HG02571 (cell line): Measurements from ENCODE around the gene GAA.

Experiments used
- ATAC-seq: cut with Tn5 transposase; IDR thresholded peaks from one replicate; pipeline ENCODE4 v1.9.1; 2021; ENCODE audit warnings: mild to moderate bottlenecking, moderate library complexity; ENCODE audit not compliant: unreplicated experiment

GAA gene

DNA sequence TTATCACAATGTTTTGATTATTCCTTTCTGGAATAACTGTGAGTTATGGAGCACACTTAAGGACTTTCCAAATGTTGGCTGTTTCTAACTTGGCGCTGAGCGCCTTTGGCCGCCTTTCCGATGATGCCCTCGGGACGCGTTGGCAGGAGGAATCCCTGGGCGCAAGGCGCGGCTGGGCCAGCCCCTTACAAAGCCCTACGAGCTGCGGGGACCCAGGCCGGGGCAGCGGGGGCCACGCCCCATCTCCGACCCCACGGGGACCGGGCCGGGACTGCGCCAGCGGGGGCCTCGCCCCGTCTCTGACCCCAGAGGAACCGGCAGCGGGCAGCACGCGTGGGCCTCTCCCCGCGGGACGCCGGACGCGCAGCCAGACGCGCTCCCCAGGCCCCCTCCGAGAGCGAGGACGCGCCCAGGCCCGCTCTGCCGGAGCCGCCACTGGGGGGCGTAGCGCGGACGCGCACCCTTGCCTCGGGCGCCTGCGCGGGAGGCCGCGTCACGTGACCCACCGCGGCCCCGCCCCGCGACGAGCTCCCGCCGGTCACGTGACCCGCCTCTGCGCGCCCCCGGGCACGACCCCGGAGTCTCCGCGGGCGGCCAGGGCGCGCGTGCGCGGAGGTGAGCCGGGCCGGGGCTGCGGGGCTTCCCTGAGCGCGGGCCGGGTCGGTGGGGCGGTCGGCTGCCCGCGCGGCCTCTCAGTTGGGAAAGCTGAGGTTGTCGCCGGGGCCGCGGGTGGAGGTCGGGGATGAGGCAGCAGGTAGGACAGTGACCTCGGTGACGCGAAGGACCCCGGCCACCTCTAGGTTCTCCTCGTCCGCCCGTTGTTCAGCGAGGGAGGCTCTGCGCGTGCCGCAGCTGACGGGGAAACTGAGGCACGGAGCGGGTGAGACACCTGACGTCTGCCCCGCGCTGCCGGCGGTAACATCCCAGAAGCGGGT, at the start of gene GAA:
TSS of gene GAA (plus strand) at position 571 of the 935 bp plus-strand sequence. CDS start 3,006 bp downstream, outside the sequence.
- peak; percentile 69 for ATAC-seq

DNA sequence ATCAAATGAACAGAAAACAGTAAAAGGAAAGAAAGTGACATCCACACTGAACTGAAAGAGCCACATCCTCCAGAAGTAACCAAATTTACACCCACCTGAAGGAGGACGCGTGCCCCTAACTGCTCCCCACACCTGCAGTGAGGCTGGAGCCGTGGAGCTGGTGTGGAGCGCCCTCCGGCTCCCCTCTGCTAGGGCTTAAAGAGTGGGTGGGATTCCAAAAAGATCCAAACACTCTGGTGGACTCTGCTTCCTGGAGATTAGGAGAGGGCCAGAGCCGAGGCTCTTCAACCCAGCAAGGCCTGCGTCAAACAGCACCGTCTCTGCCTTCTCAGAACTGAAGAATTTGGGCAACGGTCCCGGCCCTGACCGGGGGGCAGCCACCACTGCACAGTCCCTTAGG, 49.7 kb upstream of the GAA start:
- no peak for ATAC-seq

DNA sequence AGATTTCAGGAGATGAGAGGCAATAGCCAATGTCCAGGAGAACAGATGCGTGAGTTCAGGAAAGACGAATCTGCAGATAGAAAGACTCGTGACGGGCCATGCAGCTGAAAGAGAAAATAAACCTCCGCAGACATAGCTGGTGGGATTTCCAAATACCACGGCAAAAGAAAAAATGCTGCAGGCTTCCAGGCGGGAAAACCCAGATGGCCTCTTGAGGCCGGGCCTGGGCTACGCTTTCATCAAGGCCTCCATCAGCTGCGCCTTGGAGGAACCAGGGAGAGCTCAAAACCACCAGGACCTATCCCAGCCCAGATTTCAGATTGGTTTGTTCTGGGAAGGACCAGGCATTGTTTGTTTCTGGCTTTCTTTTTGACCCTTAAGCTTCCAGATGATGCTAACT, 48.3 kb upstream of the GAA start:
- ATAC-seq = no peak

DNA sequence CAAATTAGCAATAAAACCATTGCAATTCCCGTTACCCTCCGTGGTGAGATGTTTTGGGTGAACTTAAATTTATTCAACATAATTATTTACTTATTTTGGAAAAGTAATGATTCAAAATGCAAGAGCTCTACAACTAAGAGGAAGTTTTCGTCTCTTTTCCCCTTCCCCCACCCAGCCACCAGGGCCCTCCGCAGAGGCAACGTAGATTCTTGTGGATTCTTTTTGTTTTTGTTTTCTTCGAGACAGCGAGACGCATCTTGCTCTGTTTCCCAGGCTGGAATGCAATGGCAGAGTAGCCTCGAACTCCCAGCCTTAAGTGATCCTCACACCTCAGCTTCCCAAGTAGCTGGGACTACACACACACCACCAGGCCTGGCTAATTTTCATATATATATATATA, 45.8 kb upstream of the GAA start:
- ATAC-seq = no peak

DNA sequence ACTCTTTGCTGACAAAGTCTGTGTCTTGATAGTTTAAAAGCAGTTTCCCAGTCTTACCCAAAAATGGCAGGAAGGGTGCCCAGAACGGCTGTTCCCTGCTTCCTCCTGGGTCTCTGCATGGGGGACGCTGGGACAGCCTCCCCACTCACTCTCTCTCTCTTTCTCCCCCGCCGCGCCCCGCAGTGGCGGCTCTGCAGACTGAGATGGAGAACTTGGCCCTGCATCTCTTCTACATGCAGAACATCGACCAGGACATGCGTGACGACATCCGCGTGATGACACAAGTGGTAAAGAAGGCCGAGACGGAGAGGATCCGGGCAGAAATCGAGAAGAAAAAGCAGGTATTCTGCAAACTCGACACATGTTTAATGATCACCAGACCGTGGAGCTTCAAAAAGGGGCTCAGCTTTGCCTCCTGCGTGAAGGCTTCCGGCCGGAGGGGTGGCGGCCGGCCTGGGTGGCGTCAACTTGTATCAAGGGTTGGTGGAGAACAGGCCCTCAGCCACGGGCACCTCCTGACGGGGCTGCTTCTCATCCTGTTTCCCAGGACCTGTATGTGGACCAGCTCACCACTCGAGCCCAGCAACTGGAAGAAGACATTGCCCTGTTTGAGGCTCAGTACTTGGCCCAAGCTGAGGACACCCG, 42.9 kb upstream of the GAA start:
- no peak for ATAC-seq

DNA sequence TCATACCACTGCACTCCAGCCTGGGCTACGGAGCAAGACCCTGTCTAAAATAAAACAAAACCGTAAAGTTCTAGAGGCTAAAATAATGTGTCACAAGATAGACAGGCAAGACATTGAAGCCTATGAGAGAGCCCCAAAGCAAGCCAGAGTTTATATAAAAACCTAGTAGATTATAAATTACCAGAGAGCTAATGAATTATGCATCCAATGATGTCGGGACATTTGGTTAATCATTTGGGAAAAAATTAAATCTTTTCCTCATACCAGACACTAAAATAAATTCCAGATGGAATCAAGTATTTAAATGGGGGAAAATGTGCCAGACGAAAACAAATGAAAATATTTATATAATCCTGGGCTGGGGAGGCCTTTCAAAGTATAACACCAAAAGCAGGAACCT, 40.7 kb upstream of the GAA start:
- ATAC-seq = no peak

DNA sequence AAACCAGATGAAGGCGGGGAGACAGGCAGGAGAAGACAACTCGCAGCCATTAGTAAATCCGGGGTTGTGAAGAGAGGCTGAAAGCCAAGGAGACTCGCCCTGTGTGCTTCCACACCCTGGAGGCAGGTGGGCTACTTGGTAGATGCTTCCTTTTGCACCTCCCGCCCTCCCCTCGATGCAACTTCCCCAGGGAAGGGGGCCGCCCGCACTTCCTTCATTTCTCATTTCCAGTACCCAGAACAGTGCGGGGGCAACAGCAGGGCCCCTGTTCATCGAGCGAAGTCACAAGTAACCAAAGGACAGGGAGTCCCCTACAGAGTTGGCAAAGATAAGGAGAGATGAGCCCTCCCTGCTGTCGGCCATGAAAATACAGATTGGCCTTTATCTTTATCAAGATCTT, 40.0 kb upstream of the GAA start:
- ATAC-seq = no peak

DNA sequence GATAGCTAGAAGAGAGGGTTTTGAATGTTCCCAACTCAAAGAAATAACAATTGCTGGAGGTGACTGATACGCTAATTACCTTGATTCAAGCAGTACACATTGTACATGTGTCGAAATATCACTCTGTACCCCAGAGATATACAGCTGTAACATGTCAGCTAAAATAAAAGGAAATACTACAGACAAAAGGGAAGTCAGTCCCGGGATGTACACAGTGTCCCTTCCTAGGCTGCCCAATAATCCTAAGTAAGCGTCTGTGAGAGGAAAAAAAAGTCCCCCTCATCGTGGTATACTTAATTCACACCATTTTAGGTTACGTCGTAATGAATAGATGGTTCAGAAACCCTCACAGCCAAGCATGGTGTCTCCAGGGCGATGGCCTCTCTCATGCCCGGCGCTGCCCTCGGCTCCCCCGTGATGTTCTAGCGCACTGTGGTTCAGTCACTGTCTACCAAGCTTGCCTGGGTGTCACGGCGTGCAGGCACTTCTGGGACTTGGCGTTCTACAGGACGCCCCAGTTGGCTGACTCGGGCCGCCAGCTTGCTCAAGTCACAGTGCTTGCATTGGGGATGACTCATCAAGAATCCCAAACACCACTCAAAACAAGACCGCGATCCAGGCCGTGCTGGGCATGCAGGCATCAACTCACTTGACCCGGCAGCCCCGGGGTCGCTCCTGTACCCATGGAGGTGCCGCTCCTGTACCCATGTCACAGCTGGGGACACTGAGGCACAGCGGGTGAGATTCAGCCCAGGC, 37.4 kb upstream of the GAA start:
- ATAC-seq = no peak

DNA sequence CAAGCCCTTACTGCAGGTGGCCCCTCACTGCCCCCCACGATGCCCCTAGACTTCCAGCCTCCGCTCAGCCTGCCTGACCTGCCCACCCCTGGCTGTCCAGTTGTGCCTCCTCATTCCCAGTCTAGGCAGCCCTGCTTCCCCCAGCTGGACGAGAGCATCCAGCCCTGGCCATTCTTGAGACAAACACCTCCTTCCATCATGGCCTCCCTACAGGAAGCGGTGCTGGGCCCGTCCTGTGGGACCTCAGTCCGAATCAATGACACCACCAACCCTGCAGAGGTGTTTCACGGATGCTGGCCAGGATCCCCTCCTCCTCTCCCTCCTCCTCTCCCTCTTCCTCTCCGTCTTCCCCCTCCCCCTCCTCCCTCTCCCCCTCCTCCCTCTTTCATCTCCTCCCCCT, 36.7 kb upstream of the GAA start:
- ATAC-seq = no peak

DNA sequence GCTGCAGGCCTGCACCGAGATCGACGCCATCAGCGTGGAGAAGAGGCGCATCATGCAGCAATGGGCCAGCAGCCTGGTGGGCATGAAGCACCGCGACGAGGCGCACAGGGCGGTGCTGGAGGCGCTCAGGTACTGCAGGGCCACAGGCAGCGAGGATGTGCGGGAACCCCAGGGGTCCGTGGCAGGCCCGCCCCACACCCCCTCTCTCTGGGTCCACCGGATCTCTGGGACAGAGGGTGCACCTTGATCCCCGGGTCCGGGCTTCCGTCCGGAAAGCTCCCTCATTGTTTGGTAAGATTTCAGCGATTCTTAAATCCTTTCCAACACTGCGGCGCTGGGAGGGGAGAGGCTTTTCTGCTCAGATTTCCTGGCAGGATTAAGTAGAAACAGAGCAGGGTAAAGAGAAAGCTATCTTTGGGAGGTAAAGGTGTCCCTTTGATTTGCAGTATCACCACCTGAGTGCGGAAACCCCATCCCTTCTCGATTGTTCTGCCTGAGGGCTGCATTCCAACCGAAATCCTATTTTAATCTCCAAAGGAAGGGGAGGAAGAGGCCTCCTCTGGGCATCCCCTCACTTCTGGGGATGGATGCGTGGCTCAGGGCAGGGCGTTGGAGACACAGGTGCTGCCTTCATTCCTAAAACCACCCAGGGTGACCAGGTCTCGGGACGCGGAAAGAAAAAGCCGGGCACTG, 35.8 kb upstream of the GAA start:
- ATAC-seq = no peak

DNA sequence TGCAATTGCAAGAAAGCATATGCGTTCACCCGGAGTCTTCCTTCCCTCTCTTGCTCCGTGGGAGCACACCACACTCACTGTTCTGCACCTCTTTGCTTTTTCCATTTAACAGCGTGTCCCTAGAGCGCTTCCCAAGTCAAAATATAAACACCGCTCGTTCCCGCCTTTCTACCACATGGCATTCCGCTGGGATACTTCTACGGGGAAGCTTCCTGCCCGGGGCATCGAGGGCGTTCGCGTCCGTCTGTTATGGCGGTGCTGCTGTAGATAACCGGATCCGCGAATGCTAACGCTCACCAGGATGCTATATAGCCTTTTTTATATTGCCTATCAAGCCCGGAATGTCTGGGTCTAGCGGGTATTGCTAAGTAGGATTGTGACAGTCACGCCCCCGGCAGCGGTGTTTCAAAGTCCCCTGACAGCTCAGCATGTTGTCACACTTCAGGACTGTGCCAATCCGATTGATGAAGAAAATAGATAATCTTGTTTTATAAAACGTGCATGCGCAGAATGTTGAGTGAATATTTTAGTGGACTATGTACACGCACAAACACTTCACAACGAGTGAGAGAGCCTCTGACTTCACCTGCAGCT, 33.9 kb upstream of the GAA start:
- no peak for ATAC-seq

DNA sequence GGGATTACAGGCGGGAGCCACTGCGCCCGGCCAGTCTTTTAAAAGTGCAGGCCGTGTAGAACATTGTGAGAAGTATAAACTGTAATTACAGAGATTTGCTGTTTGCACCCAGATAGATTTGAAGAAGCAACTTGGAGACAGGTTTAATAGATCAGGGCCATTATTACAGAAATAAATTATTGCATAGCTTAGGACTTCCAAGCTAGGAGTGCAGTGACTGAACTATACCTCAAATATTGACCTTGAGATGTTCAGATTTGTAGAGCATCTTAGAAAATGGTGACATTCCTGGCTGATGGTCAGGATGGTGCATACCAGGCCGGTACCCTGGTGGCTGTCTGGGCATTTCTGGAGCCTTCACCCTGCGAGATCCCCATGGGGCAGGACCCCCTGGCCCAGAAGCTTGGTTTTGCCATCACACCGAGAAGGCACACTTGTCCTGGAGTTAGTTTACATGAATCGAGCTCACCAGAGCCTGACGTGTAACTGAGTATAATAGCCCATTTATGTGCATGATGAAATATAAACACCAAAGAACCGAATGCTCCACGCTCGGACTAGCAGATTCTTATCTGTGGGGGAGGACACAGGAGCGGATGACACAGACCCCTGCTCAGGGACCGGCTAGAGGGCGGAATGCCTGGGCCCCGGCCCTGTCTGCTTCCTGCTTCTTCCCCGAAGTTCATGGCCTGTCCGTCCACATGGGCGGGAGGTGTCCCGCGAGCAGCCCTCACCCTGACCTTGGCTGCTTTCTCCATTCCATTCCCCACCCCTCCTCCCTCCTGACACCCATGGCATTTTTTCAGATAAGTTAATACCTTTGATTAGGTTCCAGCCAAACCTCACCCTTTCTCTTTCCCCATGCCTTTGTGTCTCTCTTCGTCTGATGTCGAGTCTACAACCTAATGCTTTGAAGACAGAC, 32.8 kb upstream of the GAA start:
- no peak for ATAC-seq

DNA sequence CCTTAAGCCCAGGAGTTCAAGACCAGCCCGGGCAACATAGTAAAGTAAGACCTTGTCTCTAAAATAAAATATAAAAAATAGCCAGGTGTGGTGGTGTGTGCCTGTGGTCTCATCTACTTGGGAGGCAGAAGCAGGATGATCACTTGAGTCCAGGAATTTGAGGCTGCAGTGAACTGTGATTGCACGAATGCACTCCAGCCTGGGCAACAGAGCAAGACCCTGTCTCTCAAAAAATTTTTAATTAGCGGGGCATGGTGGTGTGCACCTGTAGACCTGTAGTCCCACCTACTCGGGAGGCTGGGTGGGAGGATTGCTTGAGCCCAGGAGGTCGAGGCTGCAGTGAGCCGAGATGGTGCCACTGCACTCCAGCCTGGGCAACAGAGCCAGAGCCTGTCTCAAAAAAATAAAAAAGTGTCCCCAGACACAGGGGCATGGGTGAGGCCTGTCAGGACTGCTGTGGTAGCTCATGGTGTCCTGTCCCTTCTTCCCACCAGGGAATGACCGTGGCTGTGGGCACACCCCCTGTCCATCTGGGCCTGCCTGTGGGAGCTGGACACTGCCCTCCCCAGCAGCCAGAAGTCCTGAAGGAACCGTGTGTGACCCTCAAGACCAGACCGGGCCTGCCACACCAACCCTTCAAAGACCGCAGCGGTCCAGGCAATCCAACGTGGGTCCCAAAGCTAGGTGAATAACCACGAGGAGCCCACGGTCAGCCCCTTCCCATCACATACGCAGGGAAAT, 30.8 kb upstream of the GAA start:
- no peak for ATAC-seq

DNA sequence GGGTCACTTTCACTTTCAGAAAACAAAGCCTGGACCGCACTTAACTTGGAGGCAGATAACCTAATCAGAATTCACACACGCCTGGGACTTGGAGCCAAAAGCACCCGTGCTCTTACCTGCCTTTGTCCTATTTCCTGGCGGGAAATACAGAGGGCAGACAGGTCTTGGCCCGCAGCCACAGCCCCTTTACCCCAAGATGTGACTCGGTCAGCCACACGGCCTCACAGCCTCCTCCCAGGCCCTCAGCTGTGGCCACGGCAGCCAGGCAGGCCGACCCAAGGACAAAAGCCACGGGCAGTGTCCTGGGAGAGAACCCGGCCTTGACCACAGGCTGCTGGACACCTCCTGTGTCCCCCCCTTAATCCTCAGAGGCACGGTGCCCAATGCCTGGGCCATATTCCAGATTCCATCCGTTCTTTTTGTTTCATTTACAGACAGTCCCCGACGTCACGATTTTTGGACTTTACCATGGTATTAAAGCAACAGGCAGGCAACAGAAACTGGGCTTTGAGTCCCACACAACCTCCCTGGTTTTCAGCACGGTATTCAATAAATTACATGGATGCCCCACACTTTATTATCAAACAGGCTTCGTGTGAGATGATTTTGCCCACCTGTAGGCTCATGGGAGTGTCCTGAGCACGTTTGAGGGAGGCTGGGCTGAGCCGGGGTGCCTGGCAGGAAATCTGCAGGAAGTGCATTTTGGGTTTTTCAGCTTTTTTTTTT, 30.1 kb upstream of the GAA start:
- ATAC-seq = no peak

DNA sequence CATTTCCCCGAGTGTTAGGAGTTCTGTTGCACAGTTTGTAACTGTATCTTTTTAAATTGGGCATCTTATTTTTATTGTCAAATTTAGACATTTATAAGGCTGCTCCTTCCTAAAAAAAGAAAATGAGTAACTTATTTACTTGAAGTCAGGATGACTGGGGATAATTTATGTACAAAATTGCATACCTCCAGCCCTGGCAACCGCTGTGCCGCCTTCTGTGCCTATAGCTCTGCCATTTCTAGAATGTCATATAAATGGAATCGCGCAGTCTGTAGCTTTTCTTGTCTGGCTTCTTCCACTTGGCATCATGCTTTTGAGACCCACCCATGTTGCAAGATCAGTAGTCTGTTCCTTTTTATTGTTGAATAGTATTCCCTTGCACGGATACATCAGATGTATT, 29.0 kb upstream of the GAA start:
- ATAC-seq = no peak

DNA sequence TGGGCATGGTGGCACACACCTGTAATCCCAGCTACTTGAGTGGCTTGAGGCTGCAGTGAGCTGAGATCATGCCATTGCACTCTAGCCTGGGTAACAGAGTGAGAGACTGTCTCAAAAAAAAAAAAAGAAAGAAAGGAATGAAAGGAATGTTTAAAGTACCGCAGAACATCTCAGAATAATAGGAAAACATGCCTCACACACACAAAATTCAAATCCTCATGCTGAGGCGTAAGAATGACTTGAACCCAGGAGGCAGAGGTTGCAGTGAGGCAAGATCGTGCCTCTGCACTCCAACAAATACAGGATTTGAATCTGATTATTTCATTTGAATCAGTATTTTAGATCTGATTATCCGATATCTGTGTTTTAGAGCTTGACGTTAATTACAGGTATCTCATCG, 21.3 kb upstream of the GAA start:
- no peak for ATAC-seq

DNA sequence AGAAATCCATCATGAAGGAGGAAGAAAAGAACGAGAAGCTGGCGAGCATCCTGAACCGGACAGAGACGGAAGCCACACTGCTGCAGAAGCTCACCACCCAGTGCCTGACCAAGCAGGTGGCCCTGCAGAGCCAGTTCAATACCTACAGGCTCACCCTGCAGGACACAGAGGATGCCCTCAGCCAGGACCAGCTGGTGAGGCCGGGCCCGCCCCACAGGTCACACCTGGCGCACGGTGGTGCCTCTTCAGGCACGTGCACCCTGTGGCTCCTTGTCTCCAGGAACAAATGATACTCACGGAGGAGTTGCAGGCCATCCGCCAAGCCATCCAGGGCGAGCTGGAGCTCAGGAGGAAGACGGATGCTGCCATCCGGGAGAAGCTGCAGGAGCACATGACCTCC, 19.8 kb upstream of the GAA start:
- no peak for ATAC-seq

DNA sequence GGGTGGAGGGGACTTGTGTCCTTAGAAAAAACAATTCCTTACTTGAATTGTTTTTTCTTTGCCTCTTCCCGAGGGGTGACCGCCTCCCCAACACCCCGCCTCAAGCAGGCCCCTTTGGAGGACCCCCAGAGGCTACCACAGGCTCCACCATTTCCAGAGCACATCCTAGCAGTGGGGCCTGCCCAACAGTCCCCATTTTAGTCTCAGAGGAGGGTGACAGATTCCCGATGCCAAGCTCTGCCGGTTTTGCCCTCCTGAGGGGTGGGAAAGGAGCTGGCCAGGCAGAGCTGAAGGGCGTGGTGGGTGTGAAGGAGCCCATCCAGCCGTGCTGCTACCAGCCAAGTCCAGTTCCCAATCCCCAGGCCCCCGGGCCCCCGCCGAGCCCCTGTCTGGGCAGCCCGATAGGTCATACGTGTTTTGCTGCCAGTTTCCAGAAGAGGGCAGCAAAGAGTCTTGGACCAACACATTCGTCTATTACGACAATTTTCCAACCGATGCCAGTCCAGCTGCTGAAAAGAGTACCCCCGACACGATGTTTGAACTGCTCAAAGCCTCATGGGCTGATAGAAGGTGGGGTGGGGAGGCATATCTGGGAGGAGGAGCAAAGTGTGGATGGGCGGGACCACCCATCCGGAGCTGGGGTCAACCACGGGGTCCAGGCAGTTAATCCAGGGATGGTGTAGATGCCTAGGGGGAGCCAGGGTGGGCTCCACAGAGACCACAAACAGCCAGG, 18.8 kb upstream of the GAA start:
- no peak for ATAC-seq
